ENCODE measurements around the gene CHKA.
A peak's percentile ranks its signal among the peaks of the same experiment; 100 is the strongest.

The CHKA gene

GRCh38 chr11:68121067-68121899 is at the start of gene CHKA:
Gene CHKA, minus strand, starts transcription at chr11:68121388. Its CDS starts 211 bp downstream, at chr11:68121177.
- peak; percentile 70 to 82 (median 75) for DNase-seq (ENCODE audit: low read depth in 2 of 3, low spot score in 2 of 3)

- no peak for DNase-seq (ENCODE audit: low read depth in 2 of 3, low spot score in 2 of 3)
Measured at GRCh38 chr11:68169442-68169841, 48.3 kb upstream of the CHKA start.

GRCh38 chr11:68168694-68169093 is 47.5 kb upstream of the CHKA start:
- no peak for DNase-seq (ENCODE audit: low read depth in 2 of 3, low spot score in 2 of 3)

GRCh38 chr11:68167474-68167873 is 46.3 kb upstream of the CHKA start:
- no peak for DNase-seq (ENCODE audit: low read depth in 2 of 3, low spot score in 2 of 3)

- DNase-seq (ENCODE audit: low read depth in 2 of 3, low spot score in 2 of 3): no peak
Measured at GRCh38 chr11:68166969-68167368, 45.8 kb upstream of the CHKA start.

- DNase-seq (ENCODE audit: low read depth in 2 of 3, low spot score in 2 of 3): no peak
Measured at GRCh38 chr11:68165601-68166000, 44.4 kb upstream of the CHKA start.

GRCh38 chr11:68164437-68164836 is 43.2 kb upstream of the CHKA start:
- DNase-seq (ENCODE audit: low read depth in 2 of 3, low spot score in 2 of 3): no peak

- DNase-seq (ENCODE audit: low read depth in 2 of 3, low spot score in 2 of 3): no peak
Measured at GRCh38 chr11:68163691-68164090, 42.5 kb upstream of the CHKA start.

GRCh38 chr11:68160100-68160695 is 39.0 kb upstream of the CHKA start:
- no peak for DNase-seq (ENCODE audit: low read depth in 2 of 3, low spot score in 2 of 3)

GRCh38 chr11:68159665-68160064 is 38.5 kb upstream of the CHKA start:
- DNase-seq (ENCODE audit: low read depth in 2 of 3, low spot score in 2 of 3): no peak

GRCh38 chr11:68159161-68159560 is 38.0 kb upstream of the CHKA start:
- DNase-seq (ENCODE audit: low read depth in 2 of 3, low spot score in 2 of 3): no peak

GRCh38 chr11:68158580-68158979 is 37.4 kb upstream of the CHKA start:
- no peak for DNase-seq (ENCODE audit: low read depth in 2 of 3, low spot score in 2 of 3)

GRCh38 chr11:68153742-68154141 is 32.6 kb upstream of the CHKA start:
- DNase-seq (ENCODE audit: low read depth in 2 of 3, low spot score in 2 of 3): no peak

- no peak for DNase-seq (ENCODE audit: low read depth in 2 of 3, low spot score in 2 of 3)
Measured at GRCh38 chr11:68150037-68150436, 28.8 kb upstream of the CHKA start.

- DNase-seq (ENCODE audit: low read depth in 2 of 3, low spot score in 2 of 3): no peak
Measured at GRCh38 chr11:68149417-68149816, 28.2 kb upstream of the CHKA start.

- no peak for DNase-seq (ENCODE audit: low read depth in 2 of 3, low spot score in 2 of 3)
Measured at GRCh38 chr11:68148879-68149278, 27.7 kb upstream of the CHKA start.

GRCh38 chr11:68148071-68148805 is 27.1 kb upstream of the CHKA start:
- DNase-seq (ENCODE audit: low read depth in 2 of 3, low spot score in 2 of 3): no peak

- no peak for DNase-seq (ENCODE audit: low read depth in 2 of 3, low spot score in 2 of 3)
Measured at GRCh38 chr11:68146704-68147474, 25.7 kb upstream of the CHKA start.

- no peak for DNase-seq (ENCODE audit: low read depth in 2 of 3, low spot score in 2 of 3)
Measured at GRCh38 chr11:68146010-68146540, 24.9 kb upstream of the CHKA start.

- DNase-seq (ENCODE audit: low read depth in 2 of 3, low spot score in 2 of 3): no peak
Measured at GRCh38 chr11:68145120-68145866, 24.1 kb upstream of the CHKA start.

Data from activated CD8-positive, alpha-beta memory T cell treated with anti-CD3 and anti-CD28 coated beads for 48 hours (primary cell).